WERI-Rb-1 (cell line): ENCODE results near the gene ST3GAL4.

Experiments
- DNase-seq: peaks from one replicate; pipeline ENCODE4 v3.0.0-alpha.2; 2020
- H3K27ac ChIP-seq: fragments of 250-450 bp; sonication (Bioruptor Pico); 2 replicates; pipeline ENCODE4 v1.5.1; 2020; ENCODE audit warnings: mild to moderate bottlenecking, moderate library complexity
- H3K27me3 ChIP-seq: fragments of 250-450 bp; sonication (Bioruptor Pico); 2 replicates; pipeline ENCODE4 v1.5.1; 2021; ENCODE audit warnings: mild to moderate bottlenecking, low read depth, moderate library complexity; ENCODE audit not compliant: insufficient read depth, severe bottlenecking
- H3K36me3 ChIP-seq: fragments of 250-450 bp; sonication (Bioruptor Pico); 2 replicates; pipeline ENCODE4 v1.5.1; 2020; ENCODE audit warnings: mild to moderate bottlenecking, moderate library complexity
- H3K4me3 ChIP-seq: 2 replicates; pipeline ENCODE4 v1.5.1; 2011; ENCODE audit warnings: low read depth, mild to moderate bottlenecking, control low read depth, low read length
- H3K9me3 ChIP-seq: fragments of 250-450 bp; sonication (Bioruptor Pico); 2 replicates; pipeline ENCODE4 v1.5.1; 2021; ENCODE audit warnings: mild to moderate bottlenecking, moderate library complexity; ENCODE audit not compliant: severe bottlenecking
- TF ChIP-seq, protein P1 (sequence below): IDR thresholded peaks from 2 replicates; pipeline ENCODE4 v1.5.1; 2011; ENCODE audit warnings: low read depth, mild to moderate bottlenecking, control low read depth, inconsistent platforms, low read length

Gene ST3GAL4

DNA sequence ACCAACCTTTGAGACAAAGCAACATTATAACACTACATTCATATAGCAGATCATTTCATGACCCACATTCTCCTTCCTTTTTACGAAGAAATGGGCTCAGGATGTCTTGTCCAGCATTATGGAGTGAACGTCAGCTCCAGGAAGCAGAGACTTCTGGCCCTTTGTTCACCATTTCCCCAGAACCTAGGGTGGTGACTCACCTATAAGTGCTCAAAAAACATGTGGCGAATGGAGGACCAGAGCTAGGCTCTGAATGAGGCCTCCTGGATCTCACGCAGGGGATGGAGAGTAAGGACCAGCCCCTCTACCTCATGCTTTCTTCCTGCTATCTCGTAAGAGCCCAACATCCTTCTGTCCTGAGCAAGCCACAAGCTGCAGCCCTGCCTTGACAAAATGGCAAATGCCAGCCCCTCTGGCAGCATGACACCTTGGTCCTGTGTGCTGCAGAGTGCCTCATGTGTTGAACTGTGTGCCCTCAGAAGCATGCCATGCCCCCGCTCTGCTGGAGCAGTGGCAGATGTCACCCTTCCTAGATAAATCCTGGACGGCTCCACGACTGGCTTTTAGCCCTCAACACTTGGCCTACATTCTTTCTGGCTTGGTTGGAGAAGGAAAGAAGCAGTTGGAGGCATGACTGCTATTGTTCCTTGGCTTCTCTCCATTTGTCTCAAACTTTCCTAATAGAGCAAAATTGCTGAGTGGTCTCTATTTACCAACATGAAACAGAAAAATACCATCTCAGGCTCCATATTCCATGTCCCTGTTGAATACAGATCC lies 6.5 kb upstream of the ST3GAL4 start:
- no peak for DNase-seq
- Histone ChIP-seq H3K4me3 (no peak overlapping the region), H3K36me3 (peaks cover 18% of the 10 kb centered on the region), H3K9me3 (no peaks in the 10 kb centered on the region), H3K27me3 (no peaks in the 10 kb centered on the region), H3K27ac (peak overlapping the region; percentile 14; the same call in 1 of the 2 replicates)
- TF ChIP-seq, protein P1, sequence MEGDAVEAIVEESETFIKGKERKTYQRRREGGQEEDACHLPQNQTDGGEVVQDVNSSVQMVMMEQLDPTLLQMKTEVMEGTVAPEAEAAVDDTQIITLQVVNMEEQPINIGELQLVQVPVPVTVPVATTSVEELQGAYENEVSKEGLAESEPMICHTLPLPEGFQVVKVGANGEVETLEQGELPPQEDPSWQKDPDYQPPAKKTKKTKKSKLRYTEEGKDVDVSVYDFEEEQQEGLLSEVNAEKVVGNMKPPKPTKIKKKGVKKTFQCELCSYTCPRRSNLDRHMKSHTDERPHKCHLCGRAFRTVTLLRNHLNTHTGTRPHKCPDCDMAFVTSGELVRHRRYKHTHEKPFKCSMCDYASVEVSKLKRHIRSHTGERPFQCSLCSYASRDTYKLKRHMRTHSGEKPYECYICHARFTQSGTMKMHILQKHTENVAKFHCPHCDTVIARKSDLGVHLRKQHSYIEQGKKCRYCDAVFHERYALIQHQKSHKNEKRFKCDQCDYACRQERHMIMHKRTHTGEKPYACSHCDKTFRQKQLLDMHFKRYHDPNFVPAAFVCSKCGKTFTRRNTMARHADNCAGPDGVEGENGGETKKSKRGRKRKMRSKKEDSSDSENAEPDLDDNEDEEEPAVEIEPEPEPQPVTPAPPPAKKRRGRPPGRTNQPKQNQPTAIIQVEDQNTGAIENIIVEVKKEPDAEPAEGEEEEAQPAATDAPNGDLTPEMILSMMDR, result no peak

DNA sequence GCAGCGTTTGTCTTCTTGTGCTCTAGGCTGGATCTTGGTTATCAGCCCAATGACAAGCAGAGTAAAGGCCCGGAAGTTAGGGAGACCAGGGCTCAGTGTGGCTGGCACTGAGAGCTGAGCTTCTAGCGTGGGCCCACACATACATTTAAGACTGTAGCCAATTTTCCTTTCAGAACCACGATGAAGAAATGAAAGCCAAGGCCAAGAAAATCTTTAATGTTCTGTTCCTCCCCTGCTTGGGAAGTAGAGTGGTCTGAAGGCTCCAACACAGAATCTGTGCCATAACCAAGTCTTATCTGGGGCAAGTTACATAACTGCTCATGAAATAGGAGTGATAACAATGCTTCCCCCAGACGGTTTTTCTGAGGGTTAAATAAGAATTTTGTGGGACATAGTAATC lies 4.7 kb upstream of the ST3GAL4 start:
- no peak overlapping the region for H3K27ac ChIP-seq

GRCh38 chr11:126352163-126352562 lies 3.3 kb upstream of the ST3GAL4 start:
- peaks cover 18% of the 10 kb centered on the region for H3K36me3 ChIP-seq
- H3K4me3 ChIP-seq, result no peak overlapping the region
- TF ChIP-seq, protein P1, result no peak
- H3K27me3 ChIP-seq, result no peaks in the 10 kb centered on the region
- no peaks in the 10 kb centered on the region for H3K9me3 ChIP-seq
- DNase-seq, result no peak
- H3K27ac ChIP-seq, result no peak overlapping the region

More for the DNA sequence above, 4.7 kb upstream of the ST3GAL4 start:
- Histone ChIP-seq H3K36me3 (peaks cover 18% of the 10 kb centered on the region), H3K9me3 (no peaks in the 10 kb centered on the region), H3K27me3 (no peaks in the 10 kb centered on the region), H3K4me3 (no peak overlapping the region)
- no peak for DNase-seq
- TF ChIP-seq, protein P1, result no peak

DNA sequence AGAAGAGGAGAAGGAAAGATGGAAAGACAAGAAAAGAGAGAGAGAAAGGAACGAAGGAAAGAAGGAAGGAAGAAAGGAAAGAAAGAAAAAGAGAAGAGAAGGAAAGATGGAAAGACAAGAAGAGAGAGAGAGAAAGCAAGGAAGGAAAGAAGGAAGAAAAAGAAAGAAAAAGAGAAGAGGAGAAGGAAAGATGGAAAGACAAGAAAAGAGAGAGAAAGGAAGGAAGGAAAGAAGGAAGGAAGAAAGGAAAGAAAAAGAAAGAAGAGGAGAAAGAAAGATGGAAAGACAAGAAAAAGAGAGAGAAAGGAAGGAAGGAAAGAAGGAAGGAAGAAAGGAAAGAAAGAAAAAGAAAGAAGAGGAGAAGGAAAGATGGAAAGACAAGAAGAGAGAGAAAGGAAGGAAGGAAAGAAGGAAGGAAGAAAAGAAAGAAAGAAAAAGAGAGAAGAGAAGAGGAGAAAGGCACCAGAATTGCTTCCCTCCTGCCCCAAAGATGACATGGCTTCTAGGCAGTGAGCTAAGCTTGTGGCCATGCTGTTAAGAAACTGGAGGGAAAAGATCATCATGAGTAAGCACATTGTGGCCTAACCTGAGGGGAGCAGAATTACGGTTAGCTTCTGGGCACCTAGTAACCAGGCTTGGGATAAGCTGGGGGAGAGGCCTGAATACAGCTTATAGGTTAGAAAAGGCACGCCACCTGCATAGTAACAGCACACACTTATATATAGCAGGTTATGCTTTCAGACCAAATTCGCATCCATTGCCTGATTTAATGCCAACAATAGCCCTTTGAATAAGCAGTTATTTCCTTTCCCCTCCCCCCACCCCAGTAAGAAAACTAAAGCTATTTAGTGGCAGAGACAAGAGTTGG lies 2.3 kb upstream of the ST3GAL4 start:
- DNase-seq, result peak; percentile 65
- Histone ChIP-seq H3K27me3 (no peaks in the 10 kb centered on the region), H3K9me3 (no peaks in the 10 kb centered on the region), H3K36me3 (peaks cover 18% of the 10 kb centered on the region), H3K27ac (peak overlapping the region; percentile 59), H3K4me3 (no peak overlapping the region)
- TF ChIP-seq, protein P1, result no peak

GRCh38 chr11:126354631-126355323 lies 709 bp upstream of the ST3GAL4 start:
- no peak for DNase-seq

More at GRCh38 chr11:126354631-126355323, 709 bp upstream of the ST3GAL4 start:
- H3K27ac ChIP-seq, result peak overlapping the region; percentile 99
- no peaks in the 10 kb centered on the region for H3K9me3 ChIP-seq
- H3K4me3 ChIP-seq, result peak overlapping the region; percentile 86
- TF ChIP-seq, protein P1, result no peak
- H3K36me3 ChIP-seq, result peaks cover 18% of the 10 kb centered on the region
- H3K27me3 ChIP-seq, result no peaks in the 10 kb centered on the region
